HG03439 (cell line): ENCODE data around the gene DDC.
"Not testable (repeated sequence)": the region's sequence is repeated elsewhere in the genome, so short reads cannot be mapped to it uniquely, and the experiment has no call there.

ENCODE experiments used
- ATAC-seq: cut with Tn5 transposase; IDR thresholded peaks from one replicate; pipeline ENCODE4 v1.9.1; 2021; ENCODE audit warnings: mild to moderate bottlenecking, moderate library complexity; ENCODE audit not compliant: unreplicated experiment

Gene DDC

DNA sequence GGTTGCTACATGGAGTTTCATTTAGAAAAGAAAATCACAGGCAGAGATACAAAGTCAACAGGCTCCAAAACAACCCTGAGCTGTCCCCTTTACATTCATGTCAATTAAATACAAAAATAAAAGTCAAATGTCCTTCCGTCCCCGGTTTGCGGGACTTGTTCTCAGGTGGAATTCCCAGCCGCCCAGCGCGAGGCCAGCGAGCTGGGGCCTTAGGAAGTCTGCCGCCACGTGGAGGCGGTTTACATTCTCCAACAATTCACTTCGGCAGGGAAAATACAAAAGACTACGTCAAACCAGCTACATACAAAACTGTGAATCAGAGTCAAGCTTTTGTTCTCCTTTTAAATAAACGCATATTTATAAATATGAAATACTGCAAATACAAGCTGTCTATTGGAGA, 25.3 kb upstream of the DDC start:
- no peak for ATAC-seq

DNA sequence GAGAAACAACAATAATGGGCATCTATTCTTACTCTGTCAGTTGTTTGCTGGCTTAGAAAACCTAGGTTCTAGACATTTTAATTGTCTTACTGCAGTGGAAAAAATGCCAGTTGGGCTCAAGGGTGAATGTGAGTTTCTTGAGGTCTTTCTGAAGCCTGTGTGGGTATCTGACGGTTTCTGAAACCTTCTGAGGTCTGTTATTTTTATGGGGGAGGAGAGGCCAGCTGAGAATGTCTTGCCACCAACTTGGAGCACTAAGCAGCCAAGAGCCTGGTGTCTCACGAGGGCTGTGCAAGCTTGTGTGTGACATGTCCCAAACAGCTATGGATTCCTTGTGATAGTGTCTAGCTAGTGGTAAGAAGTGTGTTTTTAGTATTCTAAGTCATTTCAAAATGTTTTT, 24.2 kb upstream of the DDC start:
- no peak for ATAC-seq

DNA sequence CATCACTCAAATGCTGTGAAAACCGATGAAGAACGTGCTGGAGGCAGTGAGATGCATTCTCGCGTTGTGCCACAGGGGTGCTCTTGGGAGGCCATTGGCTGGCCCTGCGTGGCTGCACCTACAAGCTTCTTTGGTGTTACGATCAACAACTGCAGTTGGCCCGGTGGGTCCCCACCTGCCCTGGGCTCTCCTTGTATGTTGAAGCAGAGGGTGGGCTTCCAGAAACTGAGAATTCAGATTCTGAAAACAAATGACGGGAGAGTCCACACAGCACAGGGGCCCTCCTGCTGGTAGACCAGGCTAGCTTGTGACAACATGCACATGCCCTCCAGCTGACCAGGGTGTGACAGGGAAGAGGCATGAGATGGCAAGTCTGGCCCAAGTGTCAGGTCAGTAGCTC, 23.7 kb upstream of the DDC start:
- no peak for ATAC-seq

- no peak for ATAC-seq
Measured at GRCh38 chr7:50587737-50588136, 22.5 kb upstream of the DDC start.

GRCh38 chr7:50584793-50585408, 19.7 kb upstream of the DDC start:
- ATAC-seq: no peak

DNA sequence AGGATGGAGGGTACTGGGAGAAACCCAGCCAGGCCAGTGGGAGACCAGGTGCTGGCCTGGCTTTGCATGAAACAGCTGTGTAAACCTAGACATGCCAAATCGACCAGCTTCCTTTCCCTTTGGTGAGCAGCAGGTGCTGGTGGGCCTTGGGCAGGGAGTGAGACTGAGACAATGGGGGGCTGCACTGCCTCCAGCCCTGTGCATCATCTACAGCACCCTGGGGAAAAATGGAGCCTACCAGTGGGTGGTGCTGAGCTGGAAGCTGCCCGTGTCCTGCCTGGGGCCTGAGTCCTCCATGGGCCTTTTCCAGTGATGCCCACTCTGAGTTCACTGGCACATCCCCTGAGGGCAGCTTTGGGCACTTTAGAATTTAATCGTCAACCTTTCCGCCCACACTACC, 19.2 kb upstream of the DDC start:
- ATAC-seq: no peak

GRCh38 chr7:50583295-50583694, 18.1 kb upstream of the DDC start:
- not testable (repeated sequence) for ATAC-seq

DNA sequence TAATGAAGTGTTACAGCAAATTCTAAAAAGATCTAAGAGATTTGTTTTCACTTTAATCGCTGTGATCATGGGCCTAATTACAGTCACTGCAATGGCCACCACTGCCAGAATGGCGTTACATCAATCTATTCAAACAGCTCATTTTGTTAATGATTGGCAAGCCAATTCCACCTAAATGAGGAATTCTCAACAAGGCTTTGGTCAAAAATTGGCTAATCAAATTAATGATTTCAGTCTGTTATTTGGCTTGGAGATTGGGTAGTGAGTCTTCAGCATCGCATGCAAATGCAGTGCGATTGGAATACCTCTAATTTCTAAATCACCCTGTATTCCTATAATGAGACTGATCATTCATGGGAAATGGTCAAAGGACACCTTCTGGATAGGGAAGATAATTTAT, 17.1 kb upstream of the DDC start:
- not testable (repeated sequence) for ATAC-seq

- not testable (repeated sequence) for ATAC-seq
Measured at GRCh38 chr7:50580666-50581065, 15.5 kb upstream of the DDC start.

GRCh38 chr7:50580057-50580456, 14.9 kb upstream of the DDC start:
- no peak for ATAC-seq

GRCh38 chr7:50578105-50578504, 12.9 kb upstream of the DDC start:
- ATAC-seq: not testable (repeated sequence)

DNA sequence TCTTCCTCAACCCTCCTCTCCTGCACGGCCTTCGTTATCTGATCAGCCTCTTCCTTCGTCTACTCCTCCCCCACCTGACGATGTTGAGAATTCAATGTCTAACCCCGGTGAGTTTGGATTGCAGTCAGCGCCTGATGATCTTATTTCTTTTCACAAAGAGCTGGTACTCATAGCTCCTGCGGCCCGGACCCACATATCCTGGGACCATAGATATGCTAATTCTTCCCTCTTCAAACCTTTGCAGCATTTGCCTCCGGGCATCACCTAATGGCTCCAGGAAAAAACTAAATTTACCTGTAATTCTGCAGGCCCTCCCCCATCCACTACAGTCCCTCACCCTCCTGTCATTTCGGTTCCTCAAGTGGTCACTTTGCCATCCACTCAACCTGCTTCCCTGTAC, 12.4 kb upstream of the DDC start:
- ATAC-seq: no peak

DNA sequence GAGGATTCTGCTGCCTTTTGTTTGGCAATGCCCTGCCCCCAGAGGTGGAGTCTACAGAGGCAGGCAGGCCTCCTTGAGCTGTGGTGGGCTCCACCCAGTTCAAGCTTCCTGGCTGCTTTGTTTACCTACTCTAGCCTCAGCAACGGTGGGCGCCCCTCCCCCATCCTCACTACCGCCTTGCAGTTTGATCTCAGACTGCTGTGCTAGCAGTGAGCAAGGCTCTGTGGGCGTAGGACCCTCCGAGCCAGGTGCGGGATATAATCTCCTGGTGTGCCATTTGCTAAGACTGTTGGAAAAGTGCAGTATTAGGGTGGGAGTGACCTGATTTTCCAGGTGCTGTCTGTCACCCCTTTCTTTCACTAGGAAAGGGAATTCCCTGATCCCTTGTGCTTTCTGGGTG, 11.2 kb upstream of the DDC start:
- not testable (repeated sequence) for ATAC-seq

DNA sequence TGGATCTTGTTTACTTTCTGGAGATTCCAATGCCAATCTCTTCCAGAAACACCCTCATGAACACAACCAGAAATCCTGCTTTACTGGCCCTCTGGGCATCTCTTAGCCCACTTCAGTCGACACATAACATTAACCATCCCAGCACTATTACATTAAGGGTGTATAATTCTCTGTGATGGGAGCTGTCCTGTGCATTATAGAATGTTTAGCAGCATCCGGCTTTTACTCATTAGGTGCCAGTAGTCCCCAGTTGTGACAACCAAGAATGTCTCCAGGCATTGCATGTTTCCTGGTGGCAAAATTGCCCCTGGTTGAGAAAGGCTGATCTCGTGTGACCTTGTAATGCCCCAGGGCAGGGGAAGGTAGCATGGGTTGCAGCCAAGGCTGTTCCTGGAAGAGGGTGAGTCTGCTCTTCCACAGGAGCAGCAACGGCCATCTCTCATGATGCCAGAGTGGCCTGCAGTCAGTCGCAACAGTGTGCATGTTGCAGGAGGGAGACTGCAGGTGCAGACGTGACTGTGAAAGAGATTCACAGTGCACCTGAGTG, 2.6 kb upstream of the DDC start:
- no peak for ATAC-seq

DNA sequence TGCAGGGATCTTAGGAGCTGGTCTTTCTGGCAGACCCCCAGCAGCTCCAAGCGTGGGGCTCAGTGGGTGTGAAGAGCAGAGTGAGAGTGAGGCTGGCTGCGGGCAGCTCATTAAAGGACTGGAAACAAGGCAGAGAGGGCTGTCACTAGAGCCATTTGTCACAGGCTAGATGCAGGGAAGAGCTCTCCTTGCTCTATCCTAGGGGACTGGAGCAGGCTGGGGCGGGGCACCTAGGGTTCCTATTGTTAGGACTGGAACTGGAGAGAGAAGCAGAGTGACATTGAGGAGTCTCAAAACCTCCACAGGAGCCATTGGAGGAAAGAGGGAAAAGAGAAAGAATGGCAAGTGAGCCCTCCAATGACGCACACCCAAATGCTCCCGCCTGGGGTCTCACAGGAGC, 772 bp upstream of the DDC start:
- no peak for ATAC-seq

DNA sequence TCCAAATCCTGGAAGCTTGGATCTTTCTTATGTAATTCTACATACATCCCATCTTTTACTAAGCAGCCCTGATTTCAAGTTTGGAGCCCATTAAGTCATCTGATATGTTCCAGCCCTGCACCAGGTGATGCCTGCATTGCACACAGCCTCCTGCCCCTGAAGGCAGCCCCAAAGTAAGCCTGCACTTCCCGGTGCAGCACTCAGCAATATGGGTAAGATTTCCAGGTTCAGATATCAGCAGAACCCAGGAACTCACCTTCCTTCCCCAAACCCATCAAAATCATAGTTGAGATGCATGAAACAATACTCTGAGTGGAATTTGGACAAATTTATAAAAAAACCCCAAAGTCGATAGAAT, 333 bp upstream of the DDC start:
- ATAC-seq: no peak

- ATAC-seq: no peak
Measured at GRCh38 chr7:50564171-50564570, 1.0 kb downstream of the DDC start.

- ATAC-seq: no peak
Measured at GRCh38 chr7:50562136-50562535, 3.1 kb downstream of the DDC start.

DNA sequence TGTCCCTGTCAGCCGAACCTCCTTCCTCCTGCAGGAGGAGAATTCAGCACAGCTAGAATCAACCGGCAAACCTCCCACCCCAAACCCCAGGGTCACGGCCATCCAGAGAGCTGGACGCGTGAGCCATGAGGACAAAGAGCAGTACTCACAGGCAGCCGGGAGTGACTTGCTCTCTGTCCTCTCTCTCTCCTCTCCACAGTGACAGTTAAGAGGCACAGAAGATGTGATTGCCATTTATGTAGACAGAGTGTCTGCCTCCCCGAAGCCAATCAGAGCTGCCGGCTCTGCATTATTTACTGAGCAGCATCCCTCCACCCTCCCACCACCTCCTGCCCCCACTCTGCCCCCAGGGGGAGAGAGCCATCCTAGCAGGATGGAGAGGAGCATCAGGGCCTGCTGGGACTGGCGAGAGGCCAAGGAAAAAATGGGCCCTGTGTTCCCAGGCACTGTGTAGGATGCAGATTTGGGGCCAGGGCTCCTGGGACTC, 4.3 kb downstream of the DDC start:
- ATAC-seq: no peak

GRCh38 chr7:50559881-50560280, 5.3 kb downstream of the DDC start:
- ATAC-seq: no peak

DNA sequence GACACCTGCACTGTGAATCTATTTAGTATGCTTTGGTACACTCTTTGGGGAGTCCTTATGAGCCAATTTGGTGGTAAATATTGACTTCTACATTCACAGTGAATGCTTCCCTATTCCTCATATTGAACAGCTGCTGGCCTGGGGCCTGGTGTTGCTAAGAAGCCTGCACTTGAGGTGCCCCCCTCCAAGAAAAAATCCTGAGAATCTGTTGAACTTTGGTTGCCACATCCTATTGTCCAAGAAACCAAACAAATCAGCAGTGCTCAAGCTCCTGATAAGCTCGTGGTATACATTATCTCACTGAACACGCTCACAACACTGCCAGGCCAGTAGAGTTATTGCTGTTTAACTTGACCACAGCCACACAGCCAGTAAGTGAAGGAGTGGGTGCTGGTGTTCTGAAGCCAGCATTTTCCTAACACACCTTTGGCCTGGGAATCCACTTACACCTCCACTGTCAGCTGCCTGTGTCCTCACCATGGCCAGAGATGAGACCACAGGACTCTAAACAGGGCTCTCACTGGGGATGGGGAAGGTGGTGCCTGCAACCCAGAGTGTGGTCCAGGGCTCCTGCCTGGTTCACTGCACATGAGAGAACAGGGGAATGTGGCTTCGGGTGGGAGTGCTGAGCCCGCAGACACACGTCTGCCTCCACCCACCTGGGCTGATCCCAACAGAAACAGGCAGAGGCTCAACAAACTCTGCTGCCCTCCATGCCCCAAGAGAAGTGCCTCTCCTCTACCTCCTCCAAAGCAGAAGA, 6.7 kb downstream of the DDC start:
- no peak for ATAC-seq

- ATAC-seq: no peak
Measured at GRCh38 chr7:50557099-50557498, 8.1 kb downstream of the DDC start.
